Neural cell (in vitro differentiated cells): ENCODE measurements around the gene SUV39H1. TPM values are rescaled to one million over a fixed set of nuclear protein-coding genes. Genes with fewer than 3 reads are reported as not detected.
A peak's percentile ranks its signal among the peaks of the same experiment; 100 is the strongest.

Experiments
- H2AFZ ChIP-seq: fragments of 200-600, 300-800 bp; sonication (generic), shearing (Covaris generic); 2 replicates; pipeline ENCODE4 v1.6.0; 2014; ENCODE audit warnings: low read depth, mild to moderate bottlenecking, antibody characterized with exemption, low read length, moderate library complexity
- H3F3A ChIP-seq: fragments of 200-600 bp; shearing (Covaris generic); 2 replicates; pipeline ENCODE4 v1.6.1; 2016; ENCODE audit warnings: mild to moderate bottlenecking, moderate library complexity, mixed read lengths, antibody characterized with exemption, low read length; ENCODE audit not compliant: insufficient read depth, poor library complexity, severe bottlenecking
- H3K27ac ChIP-seq: fragments of 200-600, 300-800 bp; sonication (generic), shearing (Covaris generic); 2 replicates; pipeline ENCODE4 v1.5.1; 2014; ENCODE audit warnings: mild to moderate bottlenecking, low read length, moderate library complexity
- H3K27me3 ChIP-seq: fragments of 300-800, 200-600 bp; sonication (generic), shearing (Covaris generic); 2 replicates; pipeline ENCODE4 v1.6.0; 2014; ENCODE audit warnings: mild to moderate bottlenecking, low read depth, low read length, moderate library complexity; ENCODE audit not compliant: insufficient read depth
- H3K36me3 ChIP-seq: fragments of 300-800, 200-600 bp; sonication (generic), shearing (Covaris generic); 2 replicates; pipeline ENCODE4 v1.5.1; 2014; ENCODE audit warnings: mild to moderate bottlenecking, antibody characterized with exemption, low read length, moderate library complexity; ENCODE audit not compliant: insufficient read depth
- H3K4me2 ChIP-seq: fragments of 300-800, 200-600 bp; sonication (generic), shearing (Covaris generic); 2 replicates; pipeline ENCODE4 v1.6.0; 2014; ENCODE audit warnings: mild to moderate bottlenecking, low read length
- H3K4me3 ChIP-seq: fragments of 300-800, 200-600 bp; sonication (generic), shearing (Covaris generic); 2 replicates; pipeline ENCODE4 v1.5.1; 2014; ENCODE audit warnings: mild to moderate bottlenecking, low read length, moderate library complexity
- H3K79me2 ChIP-seq: fragments of 200-600 bp; shearing (Covaris generic); replicated peaks from 2 replicates; pipeline ENCODE4 v1.6.0; 2014; ENCODE audit warnings: mild to moderate bottlenecking, low read length, moderate library complexity; ENCODE audit not compliant: insufficient read depth
- H3K9ac ChIP-seq: fragments of 300-800, 200-600 bp; sonication (generic), shearing (Covaris generic); 2 replicates; pipeline ENCODE4 v1.6.1; 2016; ENCODE audit warnings: mild to moderate bottlenecking, low read length, mixed read lengths
- H3K9me2 ChIP-seq: fragments of 200-600 bp; shearing (Covaris generic); 2 replicates; pipeline ENCODE4 v1.6.1; 2016; ENCODE audit warnings: mild to moderate bottlenecking, low read length, mixed read lengths; ENCODE audit not compliant: insufficient read depth
- H3K9me3 ChIP-seq: fragments of 200-600, 300-800 bp; sonication (generic), shearing (Covaris generic); 2 replicates; pipeline ENCODE4 v1.6.1; 2016; ENCODE audit warnings: mild to moderate bottlenecking, mixed run types, low read length, moderate library complexity, mixed read lengths
- H4K20me1 ChIP-seq: fragments of 200-600 bp; shearing (Covaris generic); 2 replicates; pipeline ENCODE4 v1.6.1; 2016; ENCODE audit warnings: mild to moderate bottlenecking, mixed run types; ENCODE audit not compliant: insufficient read depth
- EP300 ChIP-seq: fragments of 450-650 bp; conservative IDR thresholded peaks from 2 replicates; pipeline ENCODE4 v1.6.1; 2014; ENCODE audit warnings: antibody characterized with exemption, mild to moderate bottlenecking, moderate library complexity; ENCODE audit not compliant: poor library complexity, severe bottlenecking
- EZH2 ChIP-seq: fragments of 200-600, 300-800 bp; shearing (Covaris generic), sonication (generic); IDR thresholded peaks from 2 replicates; pipeline ENCODE4 v1.6.1; 2014; ENCODE audit warnings: antibody characterized with exemption, low read length, borderline replicate concordance, mild to moderate bottlenecking; ENCODE audit not compliant: insufficient read depth, poor library complexity, severe bottlenecking
- MXI1 ChIP-seq: fragments of 450-650 bp; conservative IDR thresholded peaks from 2 replicates; pipeline ENCODE4 v1.6.1; 2014; ENCODE audit warnings: antibody characterized with exemption, mild to moderate bottlenecking; ENCODE audit not compliant: poor library complexity, severe bottlenecking
- POLR2AphosphoS5 ChIP-seq: IDR thresholded peaks from 2 replicates; pipeline ENCODE4 v1.6.1; 2012
- RAD21 ChIP-seq: fragments of 450-650 bp; conservative IDR thresholded peaks from 2 replicates; pipeline ENCODE4 v1.6.1; 2014; ENCODE audit warnings: antibody characterized with exemption, mild to moderate bottlenecking, moderate library complexity
- REST ChIP-seq: IDR thresholded peaks from 2 replicates; pipeline ENCODE4 v1.6.1; 2012; ENCODE audit warnings: borderline replicate concordance
- SMC3 ChIP-seq: fragments of 450-650 bp; conservative IDR thresholded peaks from 2 replicates; pipeline ENCODE4 v1.6.1; 2014; ENCODE audit warnings: antibody characterized with exemption, mild to moderate bottlenecking, moderate library complexity; ENCODE audit not compliant: poor library complexity
- TAF1 ChIP-seq: IDR thresholded peaks from 2 replicates; pipeline ENCODE4 v1.6.1; 2012; ENCODE audit warnings: low read depth
- polyA plus RNA-seq: library from polyadenylated mRNA; depleted of rRNA; stranded (reverse); fragments of >200 nt; gene quantifications from 2 replicates; pipeline ENCODE4 v1.2.3, GENCODE V29; 2014
- TF ChIP-seq, protein P1 (sequence below): fragments of 450-650 bp; IDR thresholded peaks from 2 replicates; pipeline ENCODE4 v1.5.1; 2014; ENCODE audit warnings: antibody characterized with exemption, mild to moderate bottlenecking, moderate library complexity; ENCODE audit not compliant: poor library complexity, severe bottlenecking

The SUV39H1 gene
- polyA plus RNA-seq, 1 donor from 2014 or later, result 3.2 TPM

DNA sequence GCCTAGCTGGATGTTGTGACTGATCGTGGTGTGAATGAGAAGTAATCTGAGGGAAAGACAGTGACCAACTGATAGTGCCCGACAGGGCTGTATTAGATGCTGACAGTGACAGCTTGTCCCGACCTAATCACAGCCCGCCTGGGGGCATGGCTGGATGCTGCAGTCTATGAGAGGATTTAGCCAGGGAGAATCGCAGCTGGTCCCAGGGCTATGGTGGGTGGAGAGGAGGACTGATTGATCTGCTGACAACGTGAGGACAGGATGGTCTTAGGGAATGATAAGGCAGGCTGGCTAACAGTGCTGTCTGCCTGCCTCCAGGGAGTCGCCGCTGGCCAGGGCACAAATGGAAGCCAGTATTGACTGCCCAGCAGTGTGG is 621 bp upstream of the SUV39H1 start:
- no peaks in the 10 kb centered on the region for H4K20me1 ChIP-seq
- H3K9me2 ChIP-seq, result no peaks in the 10 kb centered on the region
- peak overlapping the region; percentile 73 for H3K4me3 ChIP-seq
- no peaks in the 10 kb centered on the region for H3K27me3 ChIP-seq
- H3K9ac ChIP-seq, result peak overlapping the region; percentile 79
- H2AFZ ChIP-seq, result peak overlapping the region; percentile 27
- TF ChIP-seq MXI1 (no peak), TAF1 (no peak), EP300 (no peak), REST (no peak)
- TF ChIP-seq, protein P1, sequence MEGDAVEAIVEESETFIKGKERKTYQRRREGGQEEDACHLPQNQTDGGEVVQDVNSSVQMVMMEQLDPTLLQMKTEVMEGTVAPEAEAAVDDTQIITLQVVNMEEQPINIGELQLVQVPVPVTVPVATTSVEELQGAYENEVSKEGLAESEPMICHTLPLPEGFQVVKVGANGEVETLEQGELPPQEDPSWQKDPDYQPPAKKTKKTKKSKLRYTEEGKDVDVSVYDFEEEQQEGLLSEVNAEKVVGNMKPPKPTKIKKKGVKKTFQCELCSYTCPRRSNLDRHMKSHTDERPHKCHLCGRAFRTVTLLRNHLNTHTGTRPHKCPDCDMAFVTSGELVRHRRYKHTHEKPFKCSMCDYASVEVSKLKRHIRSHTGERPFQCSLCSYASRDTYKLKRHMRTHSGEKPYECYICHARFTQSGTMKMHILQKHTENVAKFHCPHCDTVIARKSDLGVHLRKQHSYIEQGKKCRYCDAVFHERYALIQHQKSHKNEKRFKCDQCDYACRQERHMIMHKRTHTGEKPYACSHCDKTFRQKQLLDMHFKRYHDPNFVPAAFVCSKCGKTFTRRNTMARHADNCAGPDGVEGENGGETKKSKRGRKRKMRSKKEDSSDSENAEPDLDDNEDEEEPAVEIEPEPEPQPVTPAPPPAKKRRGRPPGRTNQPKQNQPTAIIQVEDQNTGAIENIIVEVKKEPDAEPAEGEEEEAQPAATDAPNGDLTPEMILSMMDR, result no peak
- no peaks in the 10 kb centered on the region for H3K79me2 ChIP-seq
- H3K4me2 ChIP-seq, result peak overlapping the region; percentile 25
- H3K27ac ChIP-seq, result peak overlapping the region; percentile 89
- no peaks in the 10 kb centered on the region for H3K9me3 ChIP-seq
- no peaks in the 10 kb centered on the region for H3K36me3 ChIP-seq
- H3F3A ChIP-seq, result no peaks in the 10 kb centered on the region

- Histone ChIP-seq H3K9me2 (no peaks in the 10 kb centered on the region), H3K36me3 (no peaks in the 10 kb centered on the region), H2AFZ (no peak overlapping the region), H4K20me1 (no peaks in the 10 kb centered on the region), H3K27ac (no peak overlapping the region), H3K27me3 (no peaks in the 10 kb centered on the region), H3F3A (no peaks in the 10 kb centered on the region), H3K9me3 (no peaks in the 10 kb centered on the region), H3K9ac (peak overlapping the region; percentile 36), H3K4me2 (peak overlapping the region; percentile 30), H3K4me3 (peak overlapping the region; percentile 73), H3K79me2 (no peaks in the 10 kb centered on the region)
- TF ChIP-seq MXI1, result no peak
- no peak for TF ChIP-seq EZH2
- no peak for TF ChIP-seq POLR2AphosphoS5
- TF ChIP-seq EP300, result no peak
- TF ChIP-seq SMC3, result no peak
- TF ChIP-seq TAF1, result no peak
- TF ChIP-seq, protein P1, result no peak
- TF ChIP-seq RAD21, result no peak
These were observed 584 bp downstream of the SUV39H1 start for GRCh38 chrX:48696909-48697727.
